T-helper 2 cell (primary cell): ENCODE measurements around the gene RCAN3.
"Not testable (repeated sequence)": the region's sequence is repeated elsewhere in the genome, so short reads cannot be mapped to it uniquely, and the experiment has no call there.

Experiments used
- DNase-seq, 5 experiments: peaks; one replicate each; pipeline versions ENCODE4 v3.0.0 to v3.0.0-alpha.2; 2012 to 2022
- total RNA-seq, 2 donors: gene quantifications; one replicate each; lab custom pipeline; 2026; lab: John Stamatoyannopoulos, UW

Gene RCAN3
- 318 to 466 reads per million in 2 donors for total RNA-seq

DNA sequence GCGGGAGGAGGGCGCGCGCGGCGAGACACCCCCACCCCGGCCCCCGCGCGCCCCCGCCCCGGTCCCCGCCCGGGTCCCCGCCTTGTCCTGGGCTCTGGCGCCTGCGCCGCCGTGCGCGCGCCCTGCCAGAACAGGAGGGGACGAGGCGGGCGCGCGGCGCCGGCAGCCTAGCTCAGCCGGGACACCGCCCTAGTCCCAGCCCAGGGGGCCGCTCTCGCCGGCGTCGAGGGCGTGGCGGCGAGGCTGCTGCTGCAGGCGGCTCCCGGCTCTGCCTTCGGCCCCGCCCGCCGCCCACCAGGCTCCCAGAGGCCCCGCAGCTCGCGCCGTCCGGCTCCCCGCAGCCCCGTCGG, at the start of gene RCAN3:
Gene RCAN3, plus strand, starts transcription at position 128 of the 350 bp plus-strand sequence. CDS start 11,537 bp downstream, outside the sequence.
- DNase-seq, result peak; percentile 70 to 97 (median 83)

DNA sequence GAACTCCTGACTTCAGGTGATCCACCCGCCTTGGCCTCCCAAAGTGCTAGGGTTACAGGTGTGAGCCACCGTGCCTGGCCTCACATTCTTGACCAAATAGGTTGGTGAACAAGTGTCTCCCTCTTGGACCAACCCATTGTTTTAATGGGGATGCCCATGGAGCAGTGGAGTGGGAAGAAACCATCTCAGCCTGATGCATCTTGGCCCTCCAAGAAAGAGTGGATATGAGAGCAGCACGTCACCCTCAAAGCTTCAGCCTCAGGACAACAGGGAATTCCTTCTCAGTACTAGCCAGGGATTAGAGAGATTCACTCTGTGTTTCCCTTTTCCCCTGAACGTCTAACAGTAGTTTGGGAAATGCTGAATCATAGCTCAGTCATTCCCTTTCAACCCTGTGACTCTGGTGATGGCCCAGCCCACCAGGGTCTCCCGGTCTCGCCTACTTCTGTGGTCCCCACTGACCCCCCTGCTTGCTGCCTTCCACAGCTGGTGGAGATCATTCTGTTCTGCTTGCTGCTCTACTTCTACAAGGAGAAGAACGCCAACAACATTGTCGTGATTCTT, 49.6 kb upstream of the RCAN3 start:
- DNase-seq, result no peak

DNA sequence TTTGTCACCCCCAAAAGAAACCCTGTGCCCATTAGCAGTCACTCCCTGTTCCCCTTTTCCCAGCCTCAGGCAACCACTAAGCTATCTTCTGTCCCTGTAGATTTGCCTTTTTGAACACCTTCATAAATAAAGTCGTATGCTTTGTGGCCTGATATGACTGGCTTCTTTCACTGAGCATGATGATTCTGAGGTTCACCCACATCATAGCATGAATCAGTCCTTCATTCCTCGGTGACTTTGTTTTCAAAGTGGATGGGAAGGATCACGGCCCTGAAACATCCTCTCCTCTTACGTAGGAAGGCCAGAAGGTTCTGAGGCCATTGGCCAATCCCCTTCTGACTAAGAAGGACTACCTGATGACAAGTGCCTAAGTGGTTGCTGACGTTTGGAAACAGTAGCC, 48.0 kb upstream of the RCAN3 start:
- no peak for DNase-seq

DNA sequence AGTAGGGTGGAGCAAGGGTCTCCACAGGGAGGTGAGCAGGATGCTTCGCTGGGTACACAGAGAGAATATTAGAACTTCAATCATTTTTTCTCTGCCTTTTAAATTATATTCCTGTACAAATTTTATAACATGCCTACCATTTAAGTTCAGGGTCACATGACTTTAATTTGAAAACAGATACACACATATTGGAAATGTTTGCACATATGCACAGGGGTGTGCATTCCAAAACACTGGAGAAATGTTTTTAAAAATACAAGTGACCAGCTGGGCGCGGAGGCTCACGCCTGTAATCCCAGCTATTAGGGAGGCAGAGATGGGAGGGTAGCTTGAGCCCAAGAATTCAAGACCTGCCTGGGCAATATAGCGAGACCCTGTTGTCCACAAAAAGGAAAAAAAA, 47.4 kb upstream of the RCAN3 start:
- DNase-seq, result no peak

DNA sequence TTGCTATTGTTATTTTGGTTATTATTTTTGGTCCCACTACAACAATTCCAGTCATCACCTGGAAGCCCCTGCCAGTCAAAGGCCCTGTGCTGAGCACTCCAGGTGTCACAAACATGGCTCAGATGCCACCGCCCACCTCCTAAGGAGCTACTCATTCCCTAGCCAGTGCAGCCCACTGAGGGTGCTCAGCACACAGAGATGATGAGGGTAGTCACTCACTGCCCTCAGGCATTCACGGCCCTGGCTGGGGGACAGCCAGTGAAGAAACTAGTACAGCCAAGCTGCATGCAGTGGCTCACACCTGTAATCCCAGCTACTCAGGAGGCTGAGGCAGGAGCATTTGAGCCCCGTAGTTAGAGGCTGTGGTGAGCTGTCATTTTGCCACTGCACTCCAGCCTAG, 44.8 kb upstream of the RCAN3 start:
- no peak for DNase-seq

DNA sequence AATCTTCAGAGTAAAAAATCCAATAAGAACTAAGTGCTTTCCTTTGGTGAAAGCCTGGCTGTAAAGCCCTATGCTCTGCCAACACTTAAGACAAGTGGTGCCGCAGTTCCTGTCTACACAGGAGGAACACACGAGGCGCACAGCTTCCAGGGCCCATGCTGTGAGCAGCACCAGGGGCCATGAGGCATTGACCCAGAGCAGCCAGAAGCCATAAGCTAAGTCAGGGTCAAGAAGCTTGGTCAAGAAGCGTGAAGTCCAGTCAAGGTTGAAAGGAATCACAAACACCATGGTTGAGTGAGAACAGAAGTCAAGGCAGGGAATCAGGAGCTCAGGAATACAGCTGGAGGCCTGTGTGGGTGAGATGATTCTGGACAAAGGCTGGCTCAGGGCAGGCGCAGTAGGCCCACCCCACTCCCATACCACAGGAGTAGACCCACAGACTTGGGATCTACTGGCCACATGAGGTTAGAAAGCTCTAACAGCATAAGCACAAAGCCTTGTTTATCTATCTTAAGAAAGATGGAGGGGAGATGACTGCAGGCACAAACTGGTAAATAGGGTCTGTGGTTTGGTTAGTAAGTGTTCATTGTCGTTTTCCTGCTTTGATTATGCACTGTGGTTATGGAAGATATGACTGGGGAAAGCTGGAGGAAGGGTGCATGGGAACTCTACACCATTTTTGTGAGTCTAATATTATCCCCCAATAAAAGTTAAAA, 42.9 kb upstream of the RCAN3 start:
- DNase-seq, result no peak

DNA sequence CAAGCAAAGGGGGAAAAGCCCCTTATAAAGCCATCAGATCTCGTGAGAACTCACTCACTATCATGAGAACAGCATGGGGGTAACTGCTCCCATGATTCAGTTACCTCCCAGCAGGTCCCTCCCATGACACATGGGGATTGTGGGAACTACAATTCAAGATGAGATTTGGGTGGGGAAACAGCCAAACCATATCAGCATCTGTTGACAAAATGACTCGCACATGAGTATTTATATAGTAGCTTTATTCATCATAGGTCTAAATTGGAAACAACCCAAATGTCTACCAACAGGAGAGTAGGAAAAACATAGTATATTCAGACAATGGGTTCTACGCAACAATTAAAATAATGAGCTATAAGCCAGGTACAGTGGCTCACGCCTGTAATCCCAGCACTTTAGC, 40.5 kb upstream of the RCAN3 start:
- DNase-seq, result not testable (repeated sequence)

DNA sequence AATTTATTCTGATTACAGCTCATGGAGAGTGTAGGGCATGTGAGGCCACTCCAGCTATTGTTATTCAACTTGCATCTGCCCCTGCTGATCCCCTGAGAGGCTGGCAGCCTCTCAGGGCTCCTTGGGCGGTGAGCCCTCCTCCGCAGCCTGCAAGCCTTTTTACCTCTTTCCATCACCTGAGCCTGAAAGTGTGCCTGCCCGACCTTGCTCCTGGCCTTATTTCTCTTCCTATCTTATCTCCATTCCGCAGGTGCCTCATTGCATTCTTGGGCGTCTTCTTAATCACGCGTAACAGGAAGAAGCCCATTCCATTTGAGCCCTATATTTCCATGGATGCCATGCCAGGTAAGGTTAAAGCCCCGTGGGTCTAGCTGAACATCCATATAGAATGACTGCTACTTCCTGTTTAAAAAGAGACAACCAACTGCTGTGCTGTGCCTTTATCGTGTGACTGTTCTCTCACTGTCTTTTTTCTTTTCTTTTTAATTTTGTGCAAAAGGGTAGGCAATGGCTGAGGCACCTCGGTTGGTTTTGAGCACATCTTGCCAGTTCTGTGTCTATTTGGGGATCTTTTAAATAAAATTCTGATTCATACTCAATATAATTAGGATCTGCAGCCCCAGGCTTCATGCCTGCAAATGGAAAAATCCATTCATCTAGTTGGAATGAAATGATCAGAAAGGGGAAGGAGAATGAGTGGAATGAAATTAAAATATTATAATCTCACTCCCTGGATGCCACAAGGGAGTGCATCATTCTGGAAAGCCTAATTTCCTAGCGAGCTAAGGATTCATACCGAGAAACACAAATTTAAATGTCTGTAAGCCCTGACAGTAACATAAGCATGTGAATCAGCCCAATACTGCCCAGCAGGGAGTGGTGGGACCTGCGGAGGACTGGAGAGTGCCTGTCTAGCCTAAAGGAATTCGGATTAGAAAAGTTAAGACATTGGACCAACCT, 38.6 kb upstream of the RCAN3 start:
- DNase-seq, result no peak

DNA sequence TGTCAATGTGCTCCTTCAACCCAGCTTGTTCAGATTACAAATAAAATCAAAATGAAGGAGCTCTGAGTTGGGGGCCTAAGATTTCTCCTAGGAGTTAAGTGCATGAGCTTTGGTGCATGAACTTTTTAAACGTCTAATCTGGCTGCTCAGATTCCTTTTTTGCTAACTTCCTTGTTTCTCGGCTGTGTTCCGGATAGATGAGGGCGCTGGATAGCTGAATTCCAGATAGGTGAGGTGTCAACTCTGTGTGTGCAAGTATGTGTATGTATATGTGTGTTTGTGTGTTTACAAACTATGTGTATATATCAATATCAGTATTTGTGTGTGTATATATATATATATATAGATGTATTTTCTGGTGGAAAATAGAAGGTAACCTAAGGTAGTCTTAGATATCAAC, 37.5 kb upstream of the RCAN3 start:
- DNase-seq, result no peak

DNA sequence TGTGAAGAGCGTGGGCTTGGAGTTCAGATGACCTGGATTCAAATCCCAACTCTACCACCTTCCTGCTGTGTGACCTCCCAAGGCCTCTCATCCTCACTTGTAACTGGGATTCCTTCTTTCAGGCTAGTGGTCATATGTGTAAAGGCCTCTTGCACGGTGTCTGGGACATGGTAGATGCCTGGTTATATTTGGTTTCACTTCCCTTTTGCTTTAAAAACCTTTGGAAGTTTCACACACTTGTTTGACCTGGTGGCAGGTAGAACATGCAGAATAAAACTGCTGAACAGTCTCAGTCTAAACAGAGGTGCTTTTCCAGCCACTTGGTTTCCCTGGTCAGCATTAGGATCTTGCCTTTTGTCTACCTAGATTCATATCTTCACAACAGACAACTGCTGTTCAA, 37.0 kb upstream of the RCAN3 start:
- no peak for DNase-seq

DNA sequence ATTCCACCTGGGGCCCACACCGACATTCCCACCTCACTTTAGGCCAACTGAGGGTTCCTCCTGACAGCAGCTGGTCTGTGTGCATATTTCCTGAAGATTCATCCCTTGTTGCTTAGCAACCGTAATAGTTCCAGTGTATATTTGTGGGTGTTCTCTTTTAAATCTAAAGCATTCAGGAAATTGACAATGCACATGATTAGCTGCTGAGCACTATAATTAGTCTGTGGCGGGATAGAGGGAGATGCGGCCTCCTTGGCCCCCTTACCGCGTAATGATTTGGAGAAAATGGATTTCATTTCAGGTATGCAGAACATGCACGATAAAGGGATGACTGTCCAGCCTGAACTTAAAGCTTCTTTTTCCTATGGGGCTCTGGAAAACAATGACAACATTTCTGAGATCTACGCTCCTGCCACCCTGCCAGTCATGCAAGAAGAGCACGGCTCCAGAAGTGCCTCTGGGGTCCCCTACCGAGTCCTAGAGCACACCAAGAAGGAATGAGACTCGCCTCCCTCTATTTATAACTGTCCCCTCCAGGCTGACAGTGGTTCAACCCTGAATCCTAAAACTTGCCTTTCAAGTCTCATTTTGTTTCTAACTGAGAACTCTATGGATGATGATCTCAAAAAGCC, 33.8 kb upstream of the RCAN3 start:
- no peak for DNase-seq

DNA sequence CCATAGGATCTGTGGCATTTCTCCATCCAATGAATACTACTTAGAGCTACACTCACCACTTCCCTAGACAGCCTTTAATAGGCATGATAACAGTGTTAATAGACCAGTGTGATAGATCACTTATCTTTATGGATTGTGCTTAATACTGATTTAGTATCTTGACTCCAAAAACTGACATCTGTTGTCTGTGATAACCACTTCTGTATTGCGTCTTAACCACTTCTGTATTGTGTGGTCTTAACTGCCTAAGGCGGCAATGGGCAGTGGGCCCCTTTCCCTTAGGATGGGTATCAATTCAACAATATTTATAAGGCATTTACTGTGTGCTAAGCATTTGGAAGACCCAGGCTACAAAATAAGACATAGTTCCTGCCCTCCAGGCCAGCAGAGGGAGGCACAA, 32.0 kb upstream of the RCAN3 start:
- no peak for DNase-seq

DNA sequence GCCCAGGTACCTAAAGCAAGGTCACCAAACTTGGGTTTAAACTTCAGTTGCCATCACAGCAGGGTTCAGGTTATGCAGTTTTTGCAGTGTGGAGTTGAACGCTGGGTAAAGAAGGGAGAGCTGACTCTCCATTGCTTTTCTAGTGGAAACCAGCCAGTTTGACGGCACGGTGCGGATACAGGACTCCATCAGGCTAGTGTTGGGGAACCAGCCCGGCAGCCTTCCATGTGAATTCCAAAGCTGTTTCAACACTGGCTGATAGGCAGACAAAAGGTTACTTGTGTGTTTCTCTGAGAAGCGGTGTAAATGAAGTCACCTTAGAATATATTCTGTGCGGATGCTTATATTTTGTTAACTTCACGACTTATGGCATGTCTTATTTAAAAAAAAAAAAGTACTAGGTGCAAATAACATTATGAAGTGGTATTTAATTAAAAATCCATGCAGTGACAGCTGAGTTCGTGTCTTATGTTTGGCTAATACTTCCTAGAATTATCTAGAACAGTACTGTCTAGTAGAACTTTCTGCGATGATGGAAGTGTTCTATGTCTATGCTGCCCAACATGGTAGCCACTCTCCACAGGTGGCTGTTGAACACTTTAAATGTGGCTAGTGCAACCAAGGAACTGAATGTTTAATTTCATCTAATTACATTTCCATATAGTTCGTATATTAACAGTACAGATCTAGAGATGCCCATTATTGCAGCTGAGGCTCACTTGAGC, 29.9 kb upstream of the RCAN3 start:
- DNase-seq, result no peak

DNA sequence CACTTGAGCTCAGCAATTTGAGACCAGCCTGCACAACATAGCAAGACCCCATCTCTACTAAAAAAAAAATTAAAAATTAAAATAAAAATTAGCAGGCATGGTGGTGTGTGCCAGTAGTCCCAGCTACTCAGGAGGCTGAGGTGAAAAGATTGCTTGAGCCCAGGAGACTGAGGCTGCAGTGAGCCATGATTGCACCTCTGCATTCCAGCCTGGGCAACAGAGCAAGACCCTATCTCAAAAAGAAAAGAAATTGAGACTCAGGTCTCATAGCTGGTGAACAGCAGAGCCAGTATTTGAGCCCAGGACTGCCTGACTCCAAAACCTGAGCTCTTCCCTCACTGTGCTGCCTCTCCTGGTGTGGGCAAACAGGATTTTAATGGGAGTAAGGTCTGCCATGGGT, 28.4 kb upstream of the RCAN3 start:
- no peak for DNase-seq

DNA sequence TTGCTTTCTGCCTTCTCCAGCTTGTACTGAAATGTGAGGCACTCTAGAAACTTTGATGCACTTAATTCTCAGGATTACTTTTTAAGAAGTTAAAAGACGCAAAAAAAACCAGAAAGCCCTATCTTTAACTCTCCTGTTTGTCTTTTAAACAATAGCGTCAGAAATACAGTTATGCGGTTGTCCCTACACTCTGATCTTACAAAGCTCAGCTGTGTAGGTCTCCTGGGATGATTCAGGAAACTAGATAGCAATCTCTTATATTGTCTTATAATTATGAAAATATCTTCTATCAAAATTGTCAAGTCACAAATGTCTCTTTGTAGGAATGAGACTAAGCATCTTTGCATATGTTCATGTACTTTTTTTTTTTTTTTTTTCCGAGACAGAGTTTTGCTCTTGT, 26.9 kb upstream of the RCAN3 start:
- DNase-seq, result no peak

DNA sequence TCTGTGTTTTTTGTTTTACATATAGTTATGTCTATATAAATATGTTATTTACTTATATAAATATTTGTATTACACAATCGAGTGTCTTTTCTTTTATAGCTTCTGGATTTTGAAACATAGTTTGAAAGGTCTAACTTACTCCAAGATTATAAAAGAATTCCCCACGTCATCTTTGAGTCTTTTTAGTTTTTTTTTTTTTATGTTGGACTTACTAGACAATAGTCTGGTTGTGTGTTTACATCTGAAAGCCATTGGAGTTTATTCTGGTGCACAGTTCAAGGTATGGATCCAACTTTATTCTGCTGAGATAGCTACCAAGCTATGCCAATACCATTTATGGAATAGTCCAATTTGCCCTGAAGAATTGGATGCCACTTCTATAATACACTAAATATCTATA, 26.1 kb upstream of the RCAN3 start:
- DNase-seq, result no peak

DNA sequence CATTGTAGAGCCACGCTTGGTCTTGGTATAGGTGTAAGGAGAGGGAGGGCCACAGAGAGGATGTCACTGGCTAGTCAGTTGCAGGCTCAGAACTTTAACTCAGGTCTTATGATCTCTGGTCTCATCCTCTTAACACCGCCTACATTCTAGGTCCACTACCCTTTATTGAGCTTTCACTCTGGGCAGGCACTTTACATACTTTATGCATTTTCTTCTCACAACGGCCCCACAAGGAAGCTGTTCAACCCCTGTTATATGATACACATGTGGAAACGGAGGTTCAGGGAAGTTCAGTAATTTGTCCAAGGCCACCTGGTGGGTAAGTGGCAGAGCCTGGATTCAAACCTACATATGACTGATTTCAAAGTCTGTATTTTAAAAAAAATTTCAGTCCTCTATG, 25.3 kb upstream of the RCAN3 start:
- no peak for DNase-seq

DNA sequence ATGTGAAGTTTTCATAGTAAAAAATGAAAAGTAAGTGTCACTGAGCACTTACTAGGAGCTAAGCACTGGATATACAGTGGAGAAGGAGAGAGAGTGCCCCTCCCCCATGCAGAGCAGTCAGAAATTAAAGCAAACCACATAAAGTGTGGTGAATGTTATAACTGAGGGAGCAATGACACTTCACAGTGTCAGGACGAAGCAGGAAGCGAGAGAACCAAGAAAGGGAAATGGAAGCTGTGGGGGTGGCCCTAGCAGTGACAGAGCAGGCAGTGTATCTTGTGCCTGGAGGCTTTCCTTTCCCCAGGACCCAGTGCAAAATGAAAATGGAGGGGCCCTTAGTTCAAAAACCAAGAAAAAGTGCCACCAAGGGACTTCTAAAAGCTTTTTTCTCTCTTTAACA, 21.5 kb upstream of the RCAN3 start:
- DNase-seq, result peak in 4 of 5 experiments; percentile 29 to 80 (median 42)

DNA sequence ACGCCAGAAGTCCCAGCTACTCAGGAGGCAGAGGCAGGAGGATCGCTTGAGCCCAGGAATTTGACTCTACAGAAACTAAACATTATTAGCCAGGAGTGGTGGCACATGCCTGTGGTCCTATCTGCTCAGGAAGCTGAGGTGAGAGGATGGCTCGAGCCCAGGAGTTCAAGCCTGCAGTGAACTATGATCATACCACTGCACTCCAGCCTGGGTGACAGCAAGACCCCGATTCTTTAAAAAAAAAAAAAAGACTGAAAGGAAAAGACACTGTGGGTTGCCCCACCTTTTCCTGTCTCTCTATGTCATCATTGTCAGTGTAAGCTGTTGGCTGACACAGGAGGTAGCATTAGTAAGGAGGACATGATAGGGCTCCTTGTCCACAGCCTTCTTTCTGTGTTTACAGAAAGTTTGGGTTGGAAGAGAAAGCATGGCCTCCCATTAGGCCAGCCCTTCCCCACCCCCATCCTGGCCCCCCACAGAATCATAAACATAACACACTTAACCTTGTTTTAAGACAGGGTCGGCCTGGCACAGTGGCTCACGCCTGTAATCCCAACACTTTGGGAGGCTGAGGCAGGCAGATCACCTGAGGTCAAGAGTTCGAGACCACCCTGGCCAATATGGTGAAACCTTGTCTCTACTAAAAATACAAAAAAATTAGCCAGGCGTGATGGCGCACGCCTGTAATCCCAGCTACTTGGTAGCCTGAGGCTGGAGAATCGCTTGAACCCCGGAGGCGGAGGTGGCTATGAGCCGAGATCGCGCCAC, 20.6 kb upstream of the RCAN3 start:
- DNase-seq, result peak in 2 of 5 experiments; percentile 72 to 87

DNA sequence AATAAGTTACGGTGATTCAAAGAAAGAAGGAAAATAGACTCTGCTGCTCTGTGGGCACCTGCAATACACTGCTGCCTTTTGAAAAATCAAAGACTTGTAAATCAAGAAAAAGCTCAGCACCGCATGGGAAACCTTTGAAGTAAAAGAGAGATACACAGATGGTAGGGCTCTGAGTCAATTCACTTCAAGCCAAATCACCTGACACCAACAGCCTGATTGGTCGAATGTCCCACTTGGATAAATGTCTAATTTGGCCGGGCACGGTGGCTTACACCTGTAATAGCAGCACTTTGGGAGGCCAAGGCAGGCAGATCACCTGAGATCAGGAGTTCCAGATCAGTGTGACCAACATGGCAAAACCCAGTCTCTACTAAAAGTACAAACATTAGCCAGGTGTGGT, 19.2 kb upstream of the RCAN3 start:
- DNase-seq, result peak in 1 of 5 experiments; percentile 74

DNA sequence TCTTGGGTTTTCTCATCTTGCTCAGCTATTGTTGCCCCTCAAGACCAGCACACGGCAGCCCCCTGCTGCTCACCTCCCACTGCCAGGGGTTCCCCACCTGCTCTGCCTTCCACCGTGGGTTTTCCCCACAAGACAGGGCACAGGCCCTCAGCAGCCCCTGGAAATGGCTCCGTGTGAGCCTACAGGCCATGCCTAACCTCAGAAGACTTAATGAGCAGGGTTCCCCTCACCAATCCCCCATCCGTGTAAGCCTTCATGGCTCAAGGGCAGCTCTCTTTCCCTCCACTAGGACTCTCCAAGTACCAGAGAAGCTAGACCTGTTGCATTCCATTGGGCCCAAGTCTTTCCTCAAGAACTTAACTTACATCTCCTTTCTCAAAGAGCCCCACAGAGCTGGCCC, 18.4 kb upstream of the RCAN3 start:
- no peak for DNase-seq
